ENCODE results near the gene THBS3.

The THBS3 gene

GRCh38 chr1:155187456-155187891, 20.2 kb downstream of the THBS3 start:
- DNase-seq: no peak
- ATAC-seq: no peak

GRCh38 chr1:155186794-155187455, 20.8 kb downstream of the THBS3 start:
- no peak for DNase-seq
- ATAC-seq: no peak

- DNase-seq (no peak), ATAC-seq (no peak)
Measured at GRCh38 chr1:155186067-155186793, 21.5 kb downstream of the THBS3 start.

GRCh38 chr1:155185783-155186066, 22.0 kb downstream of the THBS3 start:
- no peak for DNase-seq
- ATAC-seq: no peak

DNA sequence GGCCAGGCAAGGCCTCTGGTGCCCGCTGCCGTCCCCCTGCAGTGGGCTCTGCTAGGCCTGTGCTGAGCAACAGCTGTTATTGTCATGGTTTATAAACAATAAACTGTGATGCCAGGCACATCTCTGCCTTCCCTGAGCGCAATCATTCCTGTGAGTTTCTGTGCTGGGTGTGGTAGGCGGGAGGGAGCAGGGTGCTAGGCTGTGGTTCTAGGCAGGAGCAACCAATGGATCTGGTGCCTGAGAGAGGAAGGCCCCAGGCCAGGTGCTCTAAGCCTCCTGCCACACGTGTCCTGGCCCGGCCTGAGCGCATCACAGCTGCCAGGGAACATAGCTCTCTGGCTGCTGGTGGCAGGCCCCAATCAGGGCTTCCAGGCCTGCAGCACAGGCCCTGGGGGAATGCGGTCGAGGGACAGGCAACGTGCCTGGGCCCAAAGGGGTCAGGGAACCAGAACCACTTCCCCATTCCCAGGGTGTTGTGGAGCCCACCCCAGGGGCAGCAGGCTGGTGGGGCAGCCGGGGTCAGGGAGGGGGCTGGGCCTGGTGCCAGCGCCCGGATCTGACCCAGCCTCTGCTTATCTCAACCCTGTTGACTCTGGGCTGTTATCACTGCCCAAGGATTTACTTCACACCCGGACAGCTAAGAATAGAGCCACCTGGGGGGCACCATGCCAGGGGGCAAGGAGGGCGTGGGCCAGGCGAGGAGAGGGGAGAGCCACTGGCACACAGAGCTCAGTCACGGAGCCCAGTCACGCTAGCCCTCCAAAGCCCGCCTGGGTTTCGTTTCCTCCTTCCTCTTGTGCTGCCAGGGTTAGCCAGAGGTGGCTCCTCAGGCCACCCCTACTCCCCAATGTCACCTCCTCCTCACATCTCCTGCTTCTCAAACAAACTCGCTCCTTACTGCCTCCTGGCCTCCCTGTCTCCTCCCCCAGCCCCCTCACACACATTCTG, 22.6 kb downstream of the THBS3 start:
- no peak for DNase-seq
- ATAC-seq: no peak

DNA sequence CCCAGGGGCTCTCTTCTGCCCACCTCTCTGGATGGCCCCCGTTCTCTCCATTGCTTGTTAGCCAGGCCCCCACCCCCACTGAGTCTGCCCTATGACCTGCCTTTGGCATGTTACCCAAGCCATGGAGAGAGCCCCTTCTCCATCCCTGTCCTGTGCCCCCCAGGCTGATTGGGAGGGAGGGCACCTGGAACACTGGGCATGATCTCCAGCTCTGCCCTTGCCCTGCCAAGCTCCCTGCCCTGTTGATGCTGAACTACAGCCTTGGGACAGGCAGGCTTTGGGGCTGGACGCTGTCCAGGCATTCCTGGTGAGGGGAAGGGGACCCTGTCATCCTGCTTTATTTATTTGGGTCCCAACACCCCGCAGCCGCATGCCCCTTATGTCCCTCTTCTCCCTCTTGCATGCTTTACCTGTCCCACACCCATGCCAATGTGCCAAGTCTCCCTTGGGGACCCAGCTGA, 23.3 kb downstream of the THBS3 start:
- ATAC-seq (no peak), DNase-seq (no peak)

DNA sequence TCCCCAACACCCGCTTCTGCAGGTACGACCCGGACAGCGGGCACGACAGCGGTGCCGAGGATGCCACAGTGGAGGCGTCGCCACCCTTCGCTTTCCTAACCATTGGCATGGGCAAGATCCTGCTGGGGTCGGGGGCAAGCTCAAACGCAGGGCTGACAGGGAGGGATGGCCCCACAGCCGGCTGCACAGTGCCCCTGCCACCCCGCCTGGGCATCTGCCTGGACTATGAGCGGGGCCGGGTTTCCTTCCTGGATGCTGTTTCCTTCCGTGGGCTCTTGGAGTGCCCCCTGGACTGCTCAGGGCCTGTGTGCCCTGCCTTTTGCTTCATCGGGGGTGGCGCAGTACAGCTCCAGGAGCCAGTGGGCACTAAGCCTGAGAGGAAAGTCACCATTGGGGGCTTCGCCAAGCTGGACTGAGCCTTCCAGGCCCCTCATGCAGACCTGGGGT, 23.9 kb downstream of the THBS3 start:
- ATAC-seq (no peak), DNase-seq (no peak)

DNA sequence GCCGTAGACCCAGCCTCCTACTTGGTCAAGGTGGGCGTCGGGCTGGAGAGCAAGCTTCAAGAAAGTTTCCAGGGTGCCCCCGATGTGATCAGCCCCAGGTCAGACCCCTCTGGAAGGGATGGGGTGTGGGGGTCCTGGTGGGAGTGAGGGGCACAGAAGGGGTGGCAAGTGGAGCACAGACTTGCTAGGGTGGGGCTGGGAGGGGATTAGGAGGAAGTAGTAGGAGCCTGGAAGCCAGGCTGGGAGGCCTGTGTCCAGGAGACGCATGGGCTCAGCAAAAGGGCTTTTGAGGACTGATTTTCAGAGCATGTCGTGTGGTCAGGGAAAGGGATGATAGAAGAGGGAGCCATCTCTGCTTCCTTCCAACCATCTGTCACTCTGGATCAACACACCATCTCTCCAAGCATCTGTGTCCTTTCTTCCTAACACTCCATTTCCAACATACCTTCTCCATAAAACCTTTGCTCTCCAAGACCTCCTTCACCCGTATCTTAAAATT, 25.6 kb downstream of the THBS3 start:
- ATAC-seq (no peak), DNase-seq (no peak)

DNA sequence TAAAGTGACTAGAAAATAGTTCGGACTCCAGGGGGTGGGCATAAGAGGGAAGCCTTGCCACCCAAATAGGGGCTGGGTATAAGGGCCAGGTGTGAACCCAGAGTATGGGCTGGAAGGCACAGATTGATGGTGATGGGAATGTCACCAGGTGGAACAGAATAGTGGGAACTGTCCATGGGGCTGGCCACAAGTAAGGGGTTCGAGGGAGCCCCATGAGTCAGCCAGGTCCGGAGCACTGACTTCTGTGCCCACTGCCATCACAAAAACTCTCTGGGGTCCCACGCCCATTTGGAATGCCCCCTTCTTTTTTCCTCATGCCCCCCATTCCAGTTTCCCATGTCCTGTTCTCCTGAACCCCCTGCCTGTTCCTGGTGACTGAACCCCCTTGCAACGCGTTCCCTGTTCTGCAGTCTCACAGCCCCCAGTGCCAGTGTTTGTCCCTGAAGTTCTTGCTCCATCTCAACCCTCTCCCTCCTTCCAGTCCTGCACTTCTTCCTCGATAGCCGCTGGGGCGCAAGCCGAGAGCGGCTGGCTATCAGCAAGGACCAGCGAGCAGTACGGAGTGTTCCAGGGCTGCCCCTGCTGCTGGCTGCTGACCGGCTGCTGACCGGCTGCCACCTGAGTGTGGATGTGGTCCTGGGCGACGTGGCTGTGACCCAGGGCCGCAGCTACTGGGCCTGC, 26.2 kb downstream of the THBS3 start:
- ATAC-seq: no peak
- DNase-seq: no peak

GRCh38 chr1:155179112-155180031, 28.3 kb downstream of the THBS3 start:
- ATAC-seq (no peak), DNase-seq (no peak)

DNA sequence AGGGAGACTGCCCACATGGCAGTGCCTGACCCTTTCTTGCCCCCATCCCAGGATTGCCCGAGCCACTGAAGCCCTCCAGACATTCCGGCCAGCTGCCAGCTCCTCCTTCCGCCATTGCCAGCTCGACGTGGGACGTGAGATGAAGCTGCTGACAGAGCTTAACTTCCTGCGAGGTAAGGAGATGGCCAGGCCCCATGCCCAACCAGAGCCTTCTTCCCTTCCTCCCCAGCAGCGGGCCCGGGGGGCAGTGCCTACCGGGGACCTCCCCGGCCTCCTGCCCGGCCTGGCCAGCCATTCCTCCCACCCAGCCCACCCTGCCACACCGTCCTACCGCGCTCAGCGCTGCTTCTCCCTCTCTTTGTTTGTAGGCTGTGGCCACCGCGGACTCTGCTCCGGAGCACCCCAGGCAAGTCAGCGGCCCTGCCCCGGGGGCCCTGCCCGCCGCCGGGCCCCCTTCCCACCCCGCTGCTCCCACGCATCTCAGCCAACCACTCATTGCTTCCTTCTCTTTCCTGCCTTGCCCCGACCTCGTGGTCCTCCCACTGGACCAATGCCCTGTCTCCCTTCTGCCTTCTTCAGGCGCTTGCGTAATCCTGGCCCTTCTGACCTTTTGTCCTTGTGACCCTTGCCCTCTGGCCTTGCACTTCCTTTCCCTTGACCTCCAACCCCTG, 29.1 kb downstream of the THBS3 start:
- ATAC-seq: no peak
- no peak for DNase-seq

GRCh38 chr1:155177918-155178281, 29.8 kb downstream of the THBS3 start:
- no peak for ATAC-seq
- no peak for DNase-seq

DNA sequence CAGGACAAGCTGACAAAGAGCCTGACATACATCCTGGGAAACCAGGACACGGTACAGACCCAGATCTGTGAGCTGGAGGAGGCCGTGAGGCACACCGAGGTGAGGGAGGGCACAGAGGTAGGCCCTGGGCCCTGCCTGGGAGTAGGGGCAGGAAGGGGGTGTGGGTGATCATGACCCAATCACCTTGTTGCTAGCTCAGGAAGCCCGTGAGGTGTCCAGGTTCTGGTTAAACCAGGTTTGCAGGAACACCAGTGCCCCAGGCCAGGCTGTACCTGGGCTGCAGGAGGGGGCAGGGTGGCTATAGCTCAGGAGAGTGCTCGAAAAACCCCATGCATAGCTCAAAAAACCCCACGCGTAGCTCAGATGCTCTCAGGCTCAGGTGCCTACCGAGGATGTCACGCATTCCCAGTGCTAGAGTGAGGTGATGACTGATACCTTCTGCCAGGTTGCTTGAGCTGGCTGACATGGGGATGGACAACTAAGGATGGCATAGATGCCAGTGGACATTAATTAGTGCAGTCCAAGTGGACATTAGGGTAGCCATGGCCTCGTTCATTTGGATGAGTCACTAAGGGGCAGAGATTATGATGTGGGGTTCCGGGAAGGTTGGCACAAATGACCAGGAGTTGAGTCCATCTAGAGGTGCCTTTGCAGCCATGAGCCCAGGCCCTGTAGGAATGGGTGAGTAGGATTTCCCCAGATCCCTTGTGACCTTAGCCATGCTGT, 30.3 kb downstream of the THBS3 start:
- DNase-seq: no peak
- ATAC-seq: no peak

DNA sequence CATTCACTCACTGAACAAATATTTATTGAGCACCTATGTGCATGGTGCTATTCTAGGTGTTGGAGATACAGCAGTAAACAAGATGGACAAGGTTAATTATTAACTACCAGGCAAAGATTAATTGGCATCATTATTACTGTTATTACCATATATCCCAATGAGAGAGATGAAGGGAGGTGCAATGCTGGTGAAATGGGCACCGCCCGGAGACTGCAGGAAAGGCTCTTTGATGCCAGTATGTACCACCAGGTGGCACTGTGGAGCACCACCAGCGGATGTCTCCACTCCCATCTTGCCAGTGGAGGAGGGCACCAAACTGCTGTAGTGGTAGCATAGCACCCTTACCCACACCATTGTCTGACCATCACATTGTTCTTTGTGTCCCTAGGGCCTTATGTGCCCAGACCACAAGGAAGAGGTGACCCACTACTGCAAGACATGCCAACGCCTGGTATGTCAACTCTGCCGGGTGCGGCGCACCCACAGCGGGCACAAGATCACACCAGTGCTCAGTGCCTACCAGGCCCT, 31.1 kb downstream of the THBS3 start:
- peak; percentile 93 for DNase-seq
- ATAC-seq: peak; percentile 28

DNA sequence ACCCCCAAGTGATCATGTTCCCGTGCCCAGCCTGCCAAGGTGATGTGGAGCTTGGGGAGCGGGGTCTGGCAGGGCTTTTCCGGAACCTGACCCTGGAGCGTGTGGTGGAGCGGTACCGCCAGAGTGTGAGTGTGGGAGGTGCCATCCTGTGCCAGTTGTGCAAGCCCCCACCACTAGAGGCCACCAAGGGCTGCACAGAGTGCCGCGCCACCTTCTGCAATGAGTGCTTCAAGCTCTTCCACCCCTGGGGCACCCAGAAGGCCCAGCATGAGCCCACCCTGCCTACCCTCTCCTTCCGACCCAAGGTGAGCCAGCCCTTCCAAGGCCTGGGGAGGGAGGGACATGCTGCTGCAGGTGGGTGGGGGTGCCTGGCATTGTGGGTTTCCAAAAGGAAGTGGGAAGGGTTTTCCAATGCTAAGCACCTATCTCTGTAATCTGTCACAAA, 31.7 kb downstream of the THBS3 start:
- peak; percentile 10 for ATAC-seq
- peak; percentile 40 for DNase-seq

- DNase-seq (no peak), ATAC-seq (no peak)
Measured at GRCh38 chr1:155175281-155175926, 32.3 kb downstream of the THBS3 start.

DNA sequence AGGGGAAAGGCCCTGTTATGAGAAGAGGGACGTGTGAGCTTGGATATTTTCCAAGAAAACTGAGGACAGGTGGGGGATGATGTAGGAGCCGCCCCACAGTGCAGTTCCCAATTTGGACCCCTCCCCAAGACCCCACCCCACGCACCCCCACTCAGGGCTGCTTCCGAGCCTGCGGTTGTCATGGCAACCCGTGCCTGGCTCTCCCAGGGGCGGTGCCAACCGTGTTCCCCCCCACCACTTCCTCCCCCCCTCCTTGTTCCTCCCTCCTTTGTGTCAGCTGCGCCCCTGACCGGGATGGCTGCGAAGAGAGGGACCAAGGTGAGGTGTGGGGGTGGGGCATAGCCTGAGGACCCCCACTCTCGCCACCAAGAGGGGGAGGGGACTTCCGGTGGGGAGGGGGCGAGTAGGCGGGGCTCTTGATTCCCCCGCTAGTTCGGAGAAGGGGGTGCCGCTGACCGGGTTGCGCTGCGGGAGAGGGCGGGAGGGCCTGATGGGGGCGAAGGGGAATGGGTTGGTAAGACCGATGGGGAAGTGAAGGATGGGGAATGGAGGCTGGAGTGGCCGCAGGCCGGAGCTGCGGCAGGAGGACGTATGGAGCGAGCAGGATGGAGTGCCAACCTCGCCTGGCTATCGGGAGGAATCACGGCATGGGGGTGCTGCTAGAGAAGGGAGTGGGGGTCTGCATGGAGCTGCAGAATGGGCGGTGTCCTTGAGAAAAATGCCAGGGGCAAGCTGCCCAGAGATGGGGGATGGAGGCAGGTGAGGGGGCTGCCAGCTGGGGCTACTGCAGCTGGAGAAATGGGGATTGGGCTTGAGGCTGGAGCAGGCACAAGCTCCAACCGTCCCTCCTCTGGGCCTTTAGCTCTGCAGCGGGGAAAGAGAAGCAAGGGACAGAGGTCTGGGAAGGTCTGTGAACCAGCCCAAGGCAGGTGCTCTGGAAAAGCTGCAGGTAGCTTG, 33.1 kb downstream of the THBS3 start:
- DNase-seq (peak; percentile 60), ATAC-seq (no peak)
